ENCODE measurements around the gene CELF2.

Gene CELF2

GRCh38 chr10:11334436-11334835, 316.8 kb downstream of the CELF2 start:
- H3K4me3 ChIP-seq (ENCODE audit: control insufficient read depth, low read depth, low read length), result no peak overlapping the region
- no peak for DNase-seq (ENCODE audit: low read depth)

DNA sequence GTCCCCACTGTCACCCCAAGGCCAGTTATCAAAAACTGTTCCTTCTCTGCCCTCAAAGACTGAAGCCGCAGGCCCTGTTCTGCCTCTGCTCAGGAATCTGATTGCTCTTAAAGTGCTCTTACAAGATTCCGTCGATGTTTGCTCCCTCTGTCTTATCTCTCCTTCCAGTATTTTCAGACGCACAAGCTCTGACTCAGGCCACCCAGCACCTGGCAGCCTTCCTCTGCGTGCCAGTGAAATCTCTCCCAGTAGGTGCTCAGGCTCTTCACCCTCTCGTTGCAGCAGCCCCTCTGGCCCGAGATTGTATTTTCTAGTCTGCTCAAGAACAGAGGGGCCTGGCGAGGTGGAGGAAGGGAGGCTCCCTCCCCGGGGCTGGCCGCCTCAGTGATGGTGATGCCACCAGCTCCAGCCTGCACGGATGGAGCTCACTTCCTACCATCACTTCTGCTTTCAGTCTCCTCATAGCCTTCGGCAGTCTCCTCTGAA, 317.5 kb downstream of the CELF2 start:
- TF ChIP-seq, protein P1, sequence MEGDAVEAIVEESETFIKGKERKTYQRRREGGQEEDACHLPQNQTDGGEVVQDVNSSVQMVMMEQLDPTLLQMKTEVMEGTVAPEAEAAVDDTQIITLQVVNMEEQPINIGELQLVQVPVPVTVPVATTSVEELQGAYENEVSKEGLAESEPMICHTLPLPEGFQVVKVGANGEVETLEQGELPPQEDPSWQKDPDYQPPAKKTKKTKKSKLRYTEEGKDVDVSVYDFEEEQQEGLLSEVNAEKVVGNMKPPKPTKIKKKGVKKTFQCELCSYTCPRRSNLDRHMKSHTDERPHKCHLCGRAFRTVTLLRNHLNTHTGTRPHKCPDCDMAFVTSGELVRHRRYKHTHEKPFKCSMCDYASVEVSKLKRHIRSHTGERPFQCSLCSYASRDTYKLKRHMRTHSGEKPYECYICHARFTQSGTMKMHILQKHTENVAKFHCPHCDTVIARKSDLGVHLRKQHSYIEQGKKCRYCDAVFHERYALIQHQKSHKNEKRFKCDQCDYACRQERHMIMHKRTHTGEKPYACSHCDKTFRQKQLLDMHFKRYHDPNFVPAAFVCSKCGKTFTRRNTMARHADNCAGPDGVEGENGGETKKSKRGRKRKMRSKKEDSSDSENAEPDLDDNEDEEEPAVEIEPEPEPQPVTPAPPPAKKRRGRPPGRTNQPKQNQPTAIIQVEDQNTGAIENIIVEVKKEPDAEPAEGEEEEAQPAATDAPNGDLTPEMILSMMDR (conservative IDR thresholded peaks at IDR 0.05; ENCODE audit: control insufficient read depth, insufficient read depth, low read depth, low read length), result no peak
- DNase-seq (ENCODE audit: low read depth), result no peak
- H3K4me3 ChIP-seq (ENCODE audit: control insufficient read depth, low read depth, low read length), result no peak overlapping the region

More at GRCh38 chr10:11334436-11334835, 316.8 kb downstream of the CELF2 start:
- TF ChIP-seq, protein P1 (conservative IDR thresholded peaks at IDR 0.05; ENCODE audit: control insufficient read depth, insufficient read depth, low read depth, low read length), result no peak

DNA sequence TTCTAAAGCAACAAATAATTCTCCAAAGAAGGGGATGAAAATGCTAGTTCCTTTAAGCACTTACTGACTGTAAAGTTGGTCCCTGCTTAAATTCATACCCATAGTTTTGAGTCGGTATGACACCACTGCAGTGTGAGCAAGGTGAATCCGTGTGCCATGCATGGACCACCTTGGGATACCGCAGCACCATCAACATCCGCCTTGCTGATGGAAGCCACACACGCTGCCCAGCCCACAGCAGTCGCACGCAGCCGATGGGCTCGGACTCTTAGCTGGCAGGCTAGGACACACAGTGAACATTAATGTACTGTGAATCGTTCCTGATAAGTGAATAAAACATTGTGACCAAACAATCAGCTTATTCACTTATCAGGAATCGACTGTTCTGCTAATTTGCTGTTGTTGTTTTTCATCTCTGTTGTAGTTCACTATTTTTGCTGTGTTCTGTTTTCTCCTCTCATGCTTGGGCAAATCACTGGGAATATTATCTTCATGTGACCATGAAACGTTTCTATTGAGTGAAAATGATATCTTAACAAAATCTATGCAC, 318.3 kb downstream of the CELF2 start:
- no peak for DNase-seq (ENCODE audit: low read depth)
- TF ChIP-seq, protein P1 (conservative IDR thresholded peaks at IDR 0.05; ENCODE audit: control insufficient read depth, insufficient read depth, low read depth, low read length), result no peak
- no peak overlapping the region for H3K4me3 ChIP-seq (ENCODE audit: control insufficient read depth, low read depth, low read length)

DNA sequence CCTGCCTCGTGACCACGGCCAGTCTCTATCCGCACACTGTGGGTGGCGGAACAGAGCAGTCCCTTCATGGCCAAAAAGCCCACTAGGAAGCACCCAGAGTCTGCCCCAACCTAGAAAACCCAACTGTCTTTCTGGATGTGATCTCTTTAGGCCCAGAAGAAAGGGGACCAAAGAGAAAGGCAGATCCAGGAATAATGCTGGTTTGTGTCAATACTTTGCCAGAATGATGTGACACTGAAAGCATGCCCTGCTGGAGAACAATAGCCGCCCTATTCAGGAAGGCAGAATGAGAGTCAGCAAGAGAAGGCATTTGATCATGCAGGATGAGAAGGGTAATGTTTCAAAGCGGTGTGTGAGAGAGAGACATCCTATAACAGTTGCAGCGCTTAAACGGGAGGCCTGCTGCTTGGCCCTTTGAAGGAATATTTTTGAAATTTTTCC, 319.1 kb downstream of the CELF2 start:
- no peak overlapping the region for H3K4me3 ChIP-seq (ENCODE audit: control insufficient read depth, low read depth, low read length)
- DNase-seq (ENCODE audit: low read depth), result no peak
- TF ChIP-seq, protein P1 (conservative IDR thresholded peaks at IDR 0.05; ENCODE audit: control insufficient read depth, insufficient read depth, low read depth, low read length), result no peak

GRCh38 chr10:11337516-11337915, 319.8 kb downstream of the CELF2 start:
- no peak for DNase-seq (ENCODE audit: low read depth)
- H3K4me3 ChIP-seq (ENCODE audit: control insufficient read depth, low read depth, low read length), result no peak overlapping the region
- TF ChIP-seq, protein P1 (conservative IDR thresholded peaks at IDR 0.05; ENCODE audit: control insufficient read depth, insufficient read depth, low read depth, low read length), result no peak

DNA sequence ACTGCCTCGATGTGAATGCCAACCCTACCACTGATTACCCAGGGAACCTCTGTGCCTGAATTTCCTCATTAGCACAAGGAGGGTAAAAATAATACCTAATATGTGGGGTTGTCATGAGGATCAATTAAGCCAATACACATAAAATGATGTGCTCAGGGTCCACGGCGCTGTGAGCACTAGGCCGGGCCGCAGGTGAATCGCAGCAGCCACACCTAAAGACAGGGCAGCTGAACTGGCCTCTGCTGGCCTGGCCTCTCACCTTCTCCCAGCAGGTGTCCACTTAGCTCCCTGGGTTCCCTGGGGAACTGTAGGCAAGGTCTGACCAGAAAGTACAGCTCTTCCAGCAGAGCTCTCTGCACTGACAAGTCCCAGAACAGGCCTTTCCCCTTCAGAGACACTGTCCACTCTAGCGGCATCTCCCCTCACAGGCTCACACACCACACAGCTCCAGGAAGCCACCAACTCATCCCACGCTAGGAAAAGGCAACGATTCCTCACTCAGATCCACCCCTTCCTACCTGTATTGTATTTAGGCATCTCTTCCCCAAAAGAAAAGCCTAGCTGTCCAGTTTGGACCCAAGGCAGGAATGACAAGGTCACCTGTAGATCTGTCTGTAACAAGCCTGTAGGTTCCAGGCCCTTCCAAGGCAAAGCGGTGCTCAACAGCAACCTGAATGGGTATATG, 320.6 kb downstream of the CELF2 start:
- no peak for DNase-seq (ENCODE audit: low read depth)
- H3K4me3 ChIP-seq (ENCODE audit: control insufficient read depth, low read depth, low read length), result no peak overlapping the region
- TF ChIP-seq, protein P1 (conservative IDR thresholded peaks at IDR 0.05; ENCODE audit: control insufficient read depth, insufficient read depth, low read depth, low read length), result no peak

Data from fibroblast of mammary gland (primary cell).